ENCODE measurements around the gene ZC3HAV1L. TPM values are rescaled to one million over a fixed set of nuclear protein-coding genes. Genes with fewer than 3 reads are reported as not detected.

The ZC3HAV1L gene
- total and polyA plus RNA-seq, 2 of the 8 experiments (the other 6 are each of a cell fraction or from before 2014, with no cell fraction given): 5.2 to 7.0 TPM

DNA sequence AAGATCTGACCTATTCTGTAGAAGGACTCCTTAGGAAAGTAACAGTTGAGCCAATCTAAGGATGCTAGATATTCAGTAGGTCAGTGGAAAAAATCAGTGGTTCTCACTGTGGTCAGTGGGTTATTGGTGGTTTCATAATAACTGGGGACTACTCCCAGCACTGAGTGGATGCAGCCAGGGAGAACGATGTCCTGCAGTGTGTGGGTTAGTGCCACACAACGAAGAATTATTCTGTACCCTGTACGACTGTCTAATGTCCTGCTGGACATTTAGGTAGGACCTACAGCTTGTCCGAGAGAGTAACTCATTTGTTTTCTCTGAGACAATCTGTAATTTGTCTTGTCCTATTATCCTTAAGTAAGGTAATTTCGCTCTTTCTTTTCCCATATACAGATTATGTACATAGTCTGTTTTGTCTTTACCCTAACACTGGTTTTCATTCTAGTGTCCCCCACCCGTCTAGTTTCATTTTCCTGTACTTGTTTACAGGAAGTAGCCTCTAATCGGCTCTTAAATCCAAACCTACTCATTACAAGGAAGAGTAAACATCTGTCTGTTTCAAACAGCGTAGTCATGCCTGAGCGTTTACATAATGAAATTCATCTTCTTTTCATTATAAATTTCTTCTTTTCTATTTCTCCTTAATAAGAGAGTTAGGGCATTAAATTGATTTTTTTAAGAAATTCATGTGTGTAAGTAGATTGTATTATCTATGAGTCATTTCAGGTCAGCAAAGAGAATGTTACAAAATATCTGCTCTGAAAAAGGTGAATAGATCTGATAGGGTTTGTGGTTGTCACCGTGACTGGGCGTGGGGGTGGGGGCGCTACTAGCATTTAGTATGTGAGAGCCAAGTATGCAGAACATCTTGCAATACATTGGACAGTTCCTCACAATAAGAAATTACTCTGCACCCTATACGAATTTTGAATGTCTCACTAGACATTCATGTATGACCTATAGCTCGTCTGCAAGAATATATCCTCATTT, 8.3 kb upstream of the ZC3HAV1L start:
- CTCF ChIA-PET (ENCODE audit: partially characterized antibody): interaction anchor here (0.8 to 2.0 kb wide), 2 partner anchors 9 to 26 kb away, joined by 3 to 4 read pairs; no protein-coding TSS in a partner anchor
- TF ChIP-seq POU5F1 (IDR thresholded peaks at IDR 0.05; ENCODE audit: low read depth, low read length) (no peak), CBX5 (IDR thresholded peaks at IDR 0.05; ENCODE audit: low read depth, low read length) (no peak), KDM5A (IDR thresholded peaks at IDR 0.05; ENCODE audit: low read length) (no peak), SIX5 (IDR thresholded peaks at IDR 0.05; ENCODE audit: low read depth, low read length) (no peak), GTF2F1 (IDR thresholded peaks at IDR 0.05; ENCODE audit: borderline replicate concordance, low read depth, low read length) (no peak), CEBPB (IDR thresholded peaks at IDR 0.05; ENCODE audit: low read depth, low read length) (no peak), NRF1 (IDR thresholded peaks at IDR 0.05; ENCODE audit: low read depth, low read length) (no peak), TEAD4 (IDR thresholded peaks at IDR 0.05; ENCODE audit: low read depth, low read length) (no peak), CREB1 (IDR thresholded peaks at IDR 0.05) (no peak), SP2 (IDR thresholded peaks at IDR 0.05; ENCODE audit: low read length) (no peak), NANOG (IDR thresholded peaks at IDR 0.05; ENCODE audit: insufficient read depth, low read depth, low read length, poor library complexity, severe bottlenecking) (no peak)
- TF ChIP-seq, protein P1, sequence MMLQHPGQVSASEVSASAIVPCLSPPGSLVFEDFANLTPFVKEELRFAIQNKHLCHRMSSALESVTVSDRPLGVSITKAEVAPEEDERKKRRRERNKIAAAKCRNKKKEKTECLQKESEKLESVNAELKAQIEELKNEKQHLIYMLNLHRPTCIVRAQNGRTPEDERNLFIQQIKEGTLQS (IDR thresholded peaks at IDR 0.05; ENCODE audit: insufficient read depth, low read depth, low read length): no peak

More for the DNA sequence above, 8.3 kb upstream of the ZC3HAV1L start:
- Histone ChIP-seq H3K36me3 (ENCODE audit: control insufficient read depth in 2 of 4, insufficient read depth in 4 of 4, low read length in 3 of 4) (peaks cover 0 to 10% (median 3%) of the 10 kb centered on the region in 4 experiments; a peak in 3 of 8 replicates), H4K8ac (ENCODE audit: extremely low read depth, insufficient read depth, low read length) (no peak overlapping the region), H2AFZ (ENCODE audit: low read length) (no peak overlapping the region), H2BK20ac (ENCODE audit: low read length) (no peak overlapping the region), H3K79me1 (ENCODE audit: low read depth, low read length) (no peaks in the 10 kb centered on the region), H3K27me3 (replicated peaks in 1 of 4; ENCODE audit: control insufficient read depth in 3 of 4, extremely low read depth in 1 of 4, insufficient read depth in 3 of 4, low read length in 3 of 4) (no peaks in the 10 kb centered on the region), H3K27ac (ENCODE audit: low read depth, low read length) (no peak overlapping the region), H3K9ac (replicated peaks in 1 of 4; ENCODE audit: extremely low read depth in 1 of 4, low read depth in 3 of 4, low read length in 3 of 4) (no peak overlapping the region), H2AK5ac (ENCODE audit: low read depth, low read length) (no peak overlapping the region), H3K18ac (ENCODE audit: extremely low read depth, low read length) (no peak overlapping the region), H3K4ac (replicated peaks; ENCODE audit: insufficient read length, low read depth, low read length) (no peak overlapping the region), H4K91ac (replicated peaks; ENCODE audit: insufficient read length, low read length) (no peak overlapping the region), H4K20me1 (replicated peaks in 1 of 2; ENCODE audit: control insufficient read depth in 1 of 2, insufficient read depth in 2 of 2, low read length in 2 of 2) (no peaks in the 10 kb centered on the region), H2BK15ac (ENCODE audit: low read length) (no peak overlapping the region), H3K4me2 (ENCODE audit: insufficient read depth in 1 of 2, low read depth in 2 of 2, low read length in 2 of 2) (no peak overlapping the region), H3K14ac (ENCODE audit: insufficient read length) (no peak overlapping the region), H3K56ac (replicated peaks; ENCODE audit: insufficient read length, low read depth, low read length) (no peak overlapping the region), H3K4me1 (replicated peaks in 1 of 4; ENCODE audit: control insufficient read depth in 3 of 4, insufficient read depth in 4 of 4, low read length in 3 of 4) (no peaks in the 10 kb centered on the region; a peak in 1 of 7 replicates), H2BK12ac (ENCODE audit: low read depth, low read length) (no peak overlapping the region), H4K5ac (ENCODE audit: insufficient read length, low read depth, low read length) (no peak overlapping the region), H3K23me2 (ENCODE audit: low read depth, low read length) (no peaks in the 10 kb centered on the region), H2BK5ac (ENCODE audit: low read depth, low read length) (no peak overlapping the region), H3K79me2 (ENCODE audit: control insufficient read depth in 1 of 2, insufficient read depth in 2 of 2, low read length in 2 of 2) (no peaks in the 10 kb centered on the region), H3K4me3 (ENCODE audit: extremely low read depth in 1 of 4, insufficient read depth in 2 of 4, low read depth in 3 of 4, low read length in 4 of 4) (no peak overlapping the region), H3K9me3 (ENCODE audit: insufficient read depth in 2 of 2, low read depth in 1 of 2, low read length in 1 of 2) (no peaks in the 10 kb centered on the region), H2BK120ac (replicated peaks; ENCODE audit: low read depth, low read length) (no peak overlapping the region), H3K23ac (ENCODE audit: insufficient read length) (no peak overlapping the region)
- 91% methylated on average over 14 of the region's 14 CpGs; no CpG with 5 or more reads in 1 of the 2 experiments for WGBS, 2 experiments (ENCODE audit: extremely low coverage in 1 of 2, insufficient coverage in 1 of 2, insufficient read length in 1 of 2, insufficient replicate concordance in 2 of 2, low coverage in 1 of 2, low lambda C conversion rate in 2 of 2, missing lambda C conversion rate in 1 of 2)
- FAIRE-seq (no peak), DNase-seq (ENCODE audit: low read depth in 1 of 2, low spot score in 2 of 2) (no peak)
- POLR2A ChIA-PET (ENCODE audit: partially characterized antibody): interaction anchor here (0.6 to 1.7 kb wide), 2 partner anchors 12 to 270 kb away, joined by 3 to 4 read pairs; no protein-coding TSS in a partner anchor
